Tibial nerve (tissue), 4 donors: ENCODE measurements around the gene ZNF45. TPM values are rescaled to one million over a fixed set of nuclear protein-coding genes. Genes with fewer than 3 reads are reported as not detected.
"Not testable (repeated sequence)": the region's sequence is repeated elsewhere in the genome, so short reads cannot be mapped to it uniquely, and the experiment has no call there.

Experiments
- DNase-seq, 2 donors: peaks; one replicate each; pipeline ENCODE4 v3.0.0-alpha.2; 2019; ENCODE audit warnings: low spot score in 2 of 2
- H3K27ac ChIP-seq, 4 donors: fragments of 200-600 bp; sonication (generic) in 3 of 4; one replicate each; pipeline ENCODE4 v1.5.1; 2017 to 2019; ENCODE audit warnings: mild to moderate bottlenecking in 1 of 4
- H3K27me3 ChIP-seq, 2 donors: fragments of 200-600 bp; sonication (generic) in 1 of 2; one replicate each; pipeline versions ENCODE4 v1.5.1 to v1.6.0; 2017 to 2019
- H3K36me3 ChIP-seq, 3 donors: fragments of 200-600 bp; sonication (generic); one replicate each; pipeline ENCODE4 v1.5.1; 2018 to 2019
- H3K4me1 ChIP-seq, 4 donors: fragments of 200-600 bp; sonication (generic) in 3 of 4; one replicate each; pipeline ENCODE4 v1.5.1; 2017 to 2019
- H3K4me3 ChIP-seq, 4 donors: fragments of 200-600 bp; sonication (generic) in 3 of 4; one replicate each; pipeline ENCODE4 v1.5.1; 2017 to 2019; ENCODE audit warnings: mild to moderate bottlenecking in 1 of 4, moderate library complexity in 1 of 4
- H3K9me3 ChIP-seq, 4 donors: fragments of 200-600 bp; sonication (generic) in 3 of 4; one replicate each; pipeline ENCODE4 v1.5.1; 2017 to 2019
- EP300 ChIP-seq, 2 donors: sonication (generic); formaldehyde crosslinking; IDR thresholded peaks; one replicate each; pipeline ENCODE4 v1.6.1; 2017; ENCODE audit warnings: antibody characterized with exemption in 2 of 2, mild to moderate bottlenecking in 1 of 2
- POLR2A ChIP-seq, 2 donors: fragments of 450-650 bp; IDR thresholded peaks; one replicate each; pipeline ENCODE4 v1.6.1; 2017; ENCODE audit warnings: antibody characterized with exemption in 2 of 2, mild to moderate bottlenecking in 2 of 2, moderate library complexity in 2 of 2
- WGBS, 2 donors: methylation state at CpG; one replicate each; pipeline ENCODE4 v1.1.5; 2018; 5-methylcytosine and 5-hydroxymethylcytosine counted together
- total RNA-seq, 4 donors: library from RNA; depleted of rRNA; stranded (reverse); fragments of >200 nt; gene quantifications; one replicate each; pipeline ENCODE4 v1.1.0, GENCODE V29; 2016
- TF ChIP-seq, protein P1 (sequence below), 5 experiments: fragments of 200-600 bp in 3 of 5; fragments of 450-650 bp in 2 of 5; sonication (generic) in 3 of 5; IDR thresholded peaks; one replicate each; pipeline ENCODE4 v1.5.1; 2016 to 2019; ENCODE audit warnings: antibody characterized with exemption in 5 of 5, mild to moderate bottlenecking in 3 of 5, moderate library complexity in 2 of 5

ZNF45 gene
- total RNA-seq, 4 donors from 2014 or later: 8.7 to 26.9 (median 17.7) TPM

DNA sequence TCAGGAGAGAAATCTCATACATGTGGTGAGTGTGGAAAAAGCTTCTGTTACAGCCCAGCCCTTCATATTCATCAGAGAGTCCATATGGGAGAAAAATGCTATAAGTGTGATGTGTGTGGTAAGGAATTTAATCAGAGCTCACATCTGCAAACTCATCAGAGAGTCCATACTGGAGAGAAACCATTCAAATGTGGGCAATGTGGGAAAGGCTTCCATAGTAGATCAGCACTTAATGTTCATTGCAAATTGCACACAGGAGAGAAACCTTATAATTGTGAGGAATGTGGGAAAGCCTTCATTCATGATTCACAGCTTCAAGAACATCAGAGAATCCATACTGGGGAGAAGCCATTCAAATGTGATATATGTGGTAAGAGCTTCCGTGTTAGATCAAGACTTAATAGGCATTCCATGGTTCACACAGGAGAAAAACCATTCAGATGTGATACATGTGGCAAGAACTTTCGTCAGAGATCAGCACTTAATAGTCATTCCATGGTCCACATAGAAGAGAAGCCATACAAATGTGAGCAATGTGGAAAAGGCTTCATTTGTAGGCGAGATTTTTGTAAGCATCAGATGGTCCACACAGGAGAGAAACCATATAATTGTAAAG, 31.1 kb upstream of the ZNF45 start:
- peaks cover 12 to 100% (median 70%) of the 10 kb centered on the region in 4 donors for H3K9me3 ChIP-seq
- no peak for TF ChIP-seq EP300 (IDR thresholded peaks at IDR 0.05)
- no peak for TF ChIP-seq POLR2A (IDR thresholded peaks at IDR 0.05)
- TF ChIP-seq, protein P1, sequence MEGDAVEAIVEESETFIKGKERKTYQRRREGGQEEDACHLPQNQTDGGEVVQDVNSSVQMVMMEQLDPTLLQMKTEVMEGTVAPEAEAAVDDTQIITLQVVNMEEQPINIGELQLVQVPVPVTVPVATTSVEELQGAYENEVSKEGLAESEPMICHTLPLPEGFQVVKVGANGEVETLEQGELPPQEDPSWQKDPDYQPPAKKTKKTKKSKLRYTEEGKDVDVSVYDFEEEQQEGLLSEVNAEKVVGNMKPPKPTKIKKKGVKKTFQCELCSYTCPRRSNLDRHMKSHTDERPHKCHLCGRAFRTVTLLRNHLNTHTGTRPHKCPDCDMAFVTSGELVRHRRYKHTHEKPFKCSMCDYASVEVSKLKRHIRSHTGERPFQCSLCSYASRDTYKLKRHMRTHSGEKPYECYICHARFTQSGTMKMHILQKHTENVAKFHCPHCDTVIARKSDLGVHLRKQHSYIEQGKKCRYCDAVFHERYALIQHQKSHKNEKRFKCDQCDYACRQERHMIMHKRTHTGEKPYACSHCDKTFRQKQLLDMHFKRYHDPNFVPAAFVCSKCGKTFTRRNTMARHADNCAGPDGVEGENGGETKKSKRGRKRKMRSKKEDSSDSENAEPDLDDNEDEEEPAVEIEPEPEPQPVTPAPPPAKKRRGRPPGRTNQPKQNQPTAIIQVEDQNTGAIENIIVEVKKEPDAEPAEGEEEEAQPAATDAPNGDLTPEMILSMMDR (IDR thresholded peaks at IDR 0.05): no peak
- no peak overlapping the region for H3K4me3 ChIP-seq
- H3K27ac ChIP-seq: no peak overlapping the region
- no peak for DNase-seq
- no peaks in the 10 kb centered on the region for H3K4me1 ChIP-seq
- H3K36me3 ChIP-seq: peaks cover 19 to 98% (median 35%) of the 10 kb centered on the region in 3 donors
- 97 to 98% methylated on average over 3 of the region's 3 CpGs for WGBS, 2 donors
- no peaks in the 10 kb centered on the region for H3K27me3 ChIP-seq

DNA sequence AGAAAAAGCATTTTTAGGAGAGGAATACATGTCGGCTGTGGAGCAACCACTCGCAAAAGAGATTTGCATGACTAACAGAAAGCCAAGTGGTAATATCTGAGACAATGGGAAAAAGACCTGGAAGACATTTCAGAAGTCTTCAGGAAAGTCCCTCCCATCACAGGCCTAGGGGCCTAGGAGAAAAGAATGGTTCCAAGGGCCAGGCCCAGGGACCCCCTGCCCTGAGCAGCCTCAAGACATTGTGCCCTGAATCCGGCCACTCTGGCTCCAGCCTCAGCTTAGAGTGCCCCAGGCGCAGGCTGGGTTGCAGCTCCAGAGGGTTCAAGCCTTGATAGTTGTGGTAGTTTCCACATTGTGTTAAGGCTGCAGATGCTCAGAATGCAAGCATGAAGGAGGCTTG, 25.3 kb upstream of the ZNF45 start:
- no peak for DNase-seq
- Histone ChIP-seq H3K9me3 (peaks cover 0 to 100% (median 53%) of the 10 kb centered on the region in 4 donors), H3K4me1 (no peaks in the 10 kb centered on the region), H3K27me3 (no peaks in the 10 kb centered on the region), H3K4me3 (no peak overlapping the region), H3K27ac (no peak overlapping the region), H3K36me3 (peaks cover 8 to 99% (median 15%) of the 10 kb centered on the region in 3 donors)
- WGBS, 2 donors: 72 to 73% methylated on average over 4 of the region's 4 CpGs
- TF ChIP-seq, protein P1 (IDR thresholded peaks at IDR 0.05): no peak
- TF ChIP-seq EP300 (IDR thresholded peaks at IDR 0.05) (no peak), POLR2A (IDR thresholded peaks at IDR 0.05) (no peak)

DNA sequence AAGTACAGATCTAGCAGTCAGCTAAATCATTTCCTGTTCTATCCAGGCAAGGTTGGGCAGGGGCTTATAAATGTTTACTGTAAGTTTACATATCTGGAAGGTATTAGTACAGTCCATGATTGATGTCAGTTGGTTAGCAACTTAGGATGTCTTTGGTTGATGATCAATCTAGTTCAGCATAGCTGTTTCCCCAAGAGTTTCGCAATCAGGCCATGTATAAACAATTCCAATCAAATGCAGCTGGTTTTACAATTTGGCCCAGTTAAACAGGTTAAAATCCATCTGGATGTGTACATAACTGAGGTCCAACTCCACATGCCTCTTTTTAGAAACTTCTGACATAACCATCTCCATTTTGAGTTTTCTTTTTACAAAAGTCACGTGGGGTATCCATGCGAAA, 22.8 kb upstream of the ZNF45 start:
- Histone ChIP-seq H3K9me3 (peaks cover 0 to 99% (median 43%) of the 10 kb centered on the region in 4 donors), H3K36me3 (peaks cover 0 to 99% (median 6%) of the 10 kb centered on the region in 3 donors), H3K4me3 (no peak overlapping the region), H3K4me1 (no peaks in the 10 kb centered on the region), H3K27me3 (no peaks in the 10 kb centered on the region), H3K27ac (no peak overlapping the region)
- TF ChIP-seq, protein P1 (IDR thresholded peaks at IDR 0.05): no peak
- TF ChIP-seq POLR2A (IDR thresholded peaks at IDR 0.05) (no peak), EP300 (IDR thresholded peaks at IDR 0.05) (no peak)
- DNase-seq: no peak
- WGBS, 2 donors: 96% methylated on average over 3 of the region's 3 CpGs

DNA sequence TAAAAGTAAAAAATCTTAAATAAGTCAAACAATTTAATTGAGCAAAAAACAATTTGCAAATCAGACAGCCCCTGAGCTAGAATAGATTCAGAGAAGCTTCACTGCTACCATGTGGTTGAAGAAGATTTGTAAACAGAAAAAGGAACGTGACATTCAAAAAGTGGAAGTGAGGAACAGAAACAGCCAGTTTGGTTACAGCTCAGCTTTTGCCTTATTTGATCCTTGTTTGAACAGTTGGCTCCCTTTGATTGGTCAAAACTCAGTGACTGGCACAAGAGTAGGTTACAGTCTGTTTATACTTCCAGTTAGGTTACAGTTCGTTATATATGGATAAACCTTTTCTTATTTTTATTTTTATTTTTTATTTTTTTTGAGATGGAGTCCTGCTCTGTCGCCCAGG, 21.7 kb upstream of the ZNF45 start:
- WGBS, 2 donors: 93 to 98% methylated on average over 3 of the region's 3 CpGs
- DNase-seq: no peak
- no peak overlapping the region for H3K4me3 ChIP-seq
- peaks cover 0 to 93% (median 34%) of the 10 kb centered on the region in 4 donors for H3K9me3 ChIP-seq
- H3K27ac ChIP-seq: no peak overlapping the region
- no peaks in the 10 kb centered on the region for H3K4me1 ChIP-seq
- no peak for TF ChIP-seq EP300 (IDR thresholded peaks at IDR 0.05)
- H3K27me3 ChIP-seq: no peaks in the 10 kb centered on the region
- H3K36me3 ChIP-seq: peaks cover 0 to 94% (median 0%) of the 10 kb centered on the region in 3 donors

DNA sequence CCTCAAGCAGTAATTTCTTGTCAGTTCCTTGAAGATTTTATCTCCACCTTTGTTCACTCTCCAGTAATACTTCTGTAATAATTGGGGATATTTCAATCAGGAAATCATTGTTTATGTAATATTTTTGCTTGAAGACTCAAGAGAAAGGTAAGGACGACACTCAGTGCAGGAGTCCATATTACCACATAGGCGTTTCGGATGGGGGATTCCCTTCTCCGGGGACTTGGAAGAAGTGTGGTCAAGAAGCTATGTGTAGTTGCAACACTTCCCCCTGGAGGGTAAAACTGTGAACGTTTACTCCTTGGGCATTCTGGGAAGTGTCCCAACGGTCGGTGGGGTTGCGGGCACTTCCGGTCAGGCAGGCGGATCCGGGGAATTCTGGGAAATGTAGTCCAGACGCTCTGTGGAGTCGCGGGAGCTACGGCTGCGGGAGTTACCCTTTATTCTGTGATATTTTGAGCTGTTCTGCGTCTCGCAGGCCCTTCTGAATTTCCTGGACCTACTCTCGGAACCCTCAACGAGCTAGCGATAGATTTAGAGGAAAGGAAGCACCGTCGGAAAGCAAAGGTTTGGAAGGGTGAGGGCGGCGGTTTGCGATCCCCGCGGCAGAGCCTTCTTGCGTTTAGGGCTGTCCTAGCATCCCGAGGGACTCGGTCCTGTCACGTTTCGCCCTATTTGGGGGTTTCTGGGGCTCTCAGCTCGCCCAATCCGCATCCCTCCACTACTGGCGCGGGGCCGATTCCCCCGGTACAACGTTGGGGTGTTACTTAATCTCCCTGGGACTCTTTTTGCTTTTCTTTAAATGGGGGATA, 16.0 kb upstream of the ZNF45 start, which contains the start of gene ZNF221:
TSS of gene ZNF221 (plus strand) at position 395 of the 812 bp plus-strand sequence. CDS start 11,499 bp downstream, outside the sequence.
- Histone ChIP-seq H3K27me3 (no peaks in the 10 kb centered on the region), H3K4me3 (peak within 1 kb of the TSS; percentile 42 to 82 (median 58)), H3K9me3 (peaks cover 0 to 66% (median 9%) of the 10 kb centered on the region in 4 donors), H3K4me1 (peaks cover 0 to 3% (median 0%) of the 10 kb centered on the region in 4 donors), H3K27ac (peak within 1 kb of the TSS in 3 of 4 donors; percentile 69 to 84 (median 81)), H3K36me3 (peaks cover 0 to 37% (median 0%) of the 10 kb centered on the region in 3 donors)
- peak; percentile 46 to 89 for TF ChIP-seq EP300 (IDR thresholded peaks at IDR 0.05)
- TF ChIP-seq, protein P1 (IDR thresholded peaks at IDR 0.05): peak in 4 of 5 experiments; percentile 35 to 65 (median 44)
- peak in 1 of 2 donors; percentile 11 for TF ChIP-seq POLR2A (IDR thresholded peaks at IDR 0.05)
- peak; percentile 80 to 91 for DNase-seq
- 2% methylated on average over 35 to 40 of the region's 40 CpGs for WGBS, 2 donors

DNA sequence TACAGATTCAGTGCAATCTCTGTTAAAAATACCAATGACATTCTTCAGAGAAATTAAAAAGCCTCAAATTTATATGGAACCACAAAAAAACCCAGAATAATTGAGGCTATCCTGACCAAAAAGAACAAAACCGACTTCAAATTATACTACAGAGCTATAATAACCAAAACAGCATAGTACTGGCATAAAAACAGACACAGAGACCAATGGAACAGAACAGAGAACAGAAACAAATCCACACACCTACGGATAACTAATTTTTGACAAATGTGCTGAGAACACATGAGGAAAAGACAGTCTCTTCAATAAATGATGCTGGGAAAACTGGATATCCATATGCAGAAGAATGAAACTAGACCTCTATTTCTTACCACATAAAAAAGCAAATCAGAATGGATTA, 14.7 kb upstream of the ZNF45 start:
- not testable (repeated sequence) for H3K4me1 ChIP-seq, H3K27ac ChIP-seq, DNase-seq, H3K27me3 ChIP-seq, H3K4me3 ChIP-seq
- WGBS, 2 donors: 93 to 94% methylated on average over 2 of the region's 2 CpGs
- H3K36me3 ChIP-seq: peaks cover 0 to 25% (median 0%) of the 10 kb centered on the region in 3 donors
- peaks cover 0 to 54% (median 4%) of the 10 kb centered on the region in 4 donors for H3K9me3 ChIP-seq

DNA sequence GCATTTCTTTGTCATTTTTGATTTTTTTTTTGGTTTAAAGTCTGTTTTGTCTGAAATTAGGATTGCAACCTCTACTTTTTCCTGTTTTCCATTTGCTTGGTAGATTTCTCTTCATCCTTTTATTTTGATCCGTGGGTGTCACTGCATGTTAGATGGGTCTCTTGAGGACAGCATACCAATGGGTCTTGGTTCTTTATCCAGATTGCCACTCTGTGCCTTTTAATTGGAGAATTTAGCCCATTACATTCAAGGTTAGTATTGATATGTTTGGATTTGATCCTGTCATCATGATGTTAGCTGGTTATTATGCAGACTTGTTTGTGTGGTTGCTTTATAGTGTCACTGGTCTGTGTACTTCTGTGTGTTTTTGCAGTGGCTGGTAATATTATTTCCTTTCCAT, 12.3 kb upstream of the ZNF45 start:
- not testable (repeated sequence) for H3K4me1 ChIP-seq, DNase-seq, H3K36me3 ChIP-seq, H3K27ac ChIP-seq, H3K27me3 ChIP-seq, H3K4me3 ChIP-seq
- WGBS, 2 donors: 0 to 3% methylated on average over 1 of the region's 1 CpG
- peaks cover 0 to 31% (median 3%) of the 10 kb centered on the region in 4 donors for H3K9me3 ChIP-seq
